Dermis microvascular lymphatic vessel endothelial cell (primary cell): Measurements from ENCODE around the gene C19orf12. TPM values are rescaled to one million over a fixed set of nuclear protein-coding genes. Genes with fewer than 3 reads are reported as not detected.
"Not testable (repeated sequence)": the region's sequence is repeated elsewhere in the genome, so short reads cannot be mapped to it uniquely, and the experiment has no call there.

Experiments
- DNase-seq, 2 donors: peaks; one replicate each; pipeline versions ENCODE4 v3.0.0 to v3.0.0-alpha.2; 2010; ENCODE audit warnings: low read depth in 2 of 2
- total RNA-seq: library from RNA; depleted of rRNA; stranded (reverse); fragments of >200 nt; gene quantifications from 2 replicates; pipeline ENCODE4 v1.2.1, GENCODE V29; 2014

Gene C19orf12
- total RNA-seq, 1 donor from 2014 or later, result 12.3 TPM

DNA sequence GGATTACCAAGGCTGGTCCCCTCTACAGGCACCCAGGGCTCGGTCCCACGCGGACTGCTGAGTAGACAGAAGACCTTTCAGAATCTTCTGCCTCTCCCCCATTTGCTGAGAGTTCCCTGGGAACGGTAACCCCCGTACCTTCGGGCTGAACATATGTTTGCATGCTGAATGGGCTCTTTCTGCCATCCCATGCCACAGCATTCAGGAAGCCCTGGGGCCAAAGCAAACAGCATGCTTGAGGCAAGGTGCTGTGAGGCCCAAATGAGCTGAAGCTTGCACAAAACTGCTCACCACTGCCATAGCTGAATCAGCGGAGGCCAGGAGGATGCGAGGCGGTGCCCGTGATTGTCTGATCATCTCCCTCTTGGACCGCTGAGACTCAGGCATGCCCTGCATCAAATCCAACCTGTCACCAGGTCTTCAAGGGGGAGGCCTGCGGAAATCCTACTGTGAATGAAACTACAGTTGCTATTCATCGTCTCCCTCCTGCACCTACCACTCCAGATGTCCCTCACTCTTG lies 16.3 kb upstream of the C19orf12 start:
- DNase-seq, result no peak

DNA sequence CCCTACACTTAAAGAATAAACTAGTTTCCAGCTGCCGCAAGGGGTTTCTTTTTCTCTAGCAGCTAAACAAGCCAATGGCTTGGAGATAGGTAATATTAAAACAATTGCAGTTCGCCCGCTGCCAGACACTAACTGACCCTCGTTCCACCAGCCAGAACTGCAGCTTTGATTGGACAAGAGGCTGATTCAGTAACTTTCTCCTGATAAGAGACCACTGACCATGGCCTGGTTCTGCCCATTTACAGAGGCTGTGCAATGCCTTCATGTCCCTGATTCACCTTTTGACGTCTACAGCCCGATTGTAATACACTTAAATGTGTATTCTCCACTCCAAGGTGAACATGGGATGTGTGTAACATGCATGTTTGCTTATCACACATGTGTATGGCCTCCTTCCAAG lies 12.8 kb upstream of the C19orf12 start:
- no peak for DNase-seq

DNA sequence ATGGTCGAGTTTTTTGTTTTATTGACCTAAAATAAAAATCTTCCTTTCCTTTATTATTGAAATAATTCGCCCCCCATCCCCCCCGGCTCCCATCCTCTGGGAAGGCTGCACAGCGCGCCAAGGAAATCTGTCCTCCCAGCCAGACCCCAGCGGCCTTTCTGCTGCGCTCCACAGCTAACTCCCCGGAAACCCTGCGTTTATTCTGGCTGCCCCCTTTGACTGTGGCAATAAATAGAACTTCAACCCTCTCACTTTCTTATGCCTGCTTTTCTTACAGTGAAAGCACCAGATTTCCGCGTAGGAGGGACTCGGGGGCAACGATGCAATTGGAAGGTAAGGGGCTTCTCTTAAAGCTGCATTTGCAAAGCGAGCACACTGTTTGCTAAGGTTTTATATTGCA lies 9.7 kb upstream of the C19orf12 start:
- DNase-seq, result no peak

DNA sequence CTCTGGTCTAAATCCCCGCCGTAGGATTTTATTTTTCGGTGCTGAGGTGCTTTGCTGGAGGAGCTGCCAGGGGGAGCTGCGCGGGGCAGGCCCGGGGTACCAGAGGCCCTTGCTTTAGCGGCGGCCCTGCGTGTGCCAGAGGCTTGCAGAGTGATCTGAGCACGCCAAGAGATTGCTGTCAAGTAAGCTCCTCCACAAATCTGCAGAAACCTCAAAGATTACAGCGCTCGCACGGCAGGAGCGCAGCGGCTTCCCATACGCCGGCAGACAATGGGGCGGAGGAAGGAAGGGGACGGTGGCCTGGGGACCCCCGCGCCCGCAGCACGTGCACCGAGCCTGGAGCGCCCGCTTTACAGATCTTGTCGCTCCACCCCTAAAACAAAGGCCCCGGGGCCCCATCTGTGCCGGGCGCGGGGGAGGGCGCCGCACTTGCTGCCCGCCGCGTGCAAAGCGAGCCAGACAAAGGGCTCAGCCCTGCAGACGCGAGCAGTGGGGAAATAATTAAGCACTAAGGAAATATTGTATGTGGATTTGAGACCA lies 9.1 kb upstream of the C19orf12 start:
- DNase-seq, result peak in 1 of 2 donors; percentile 12

DNA sequence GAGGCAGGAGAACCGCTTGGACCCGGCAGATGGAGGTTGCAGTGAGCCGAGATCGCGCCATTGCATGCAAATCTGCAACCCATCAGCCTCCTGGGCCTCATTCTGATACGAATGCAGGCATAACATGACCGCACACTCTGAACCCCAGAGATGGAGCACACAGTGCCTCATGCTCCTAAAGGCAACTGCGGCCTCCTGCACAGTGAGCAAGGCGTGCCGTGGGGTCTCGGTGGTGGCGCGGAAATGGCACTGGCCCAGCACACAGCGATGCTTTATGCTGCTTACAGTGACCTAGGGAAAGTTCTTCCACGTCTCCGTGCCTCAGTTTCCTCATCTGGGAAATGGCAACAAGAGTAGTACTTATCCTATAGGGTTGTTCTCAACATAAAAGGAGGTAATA lies 2.0 kb upstream of the C19orf12 start:
- DNase-seq, result no peak

DNA sequence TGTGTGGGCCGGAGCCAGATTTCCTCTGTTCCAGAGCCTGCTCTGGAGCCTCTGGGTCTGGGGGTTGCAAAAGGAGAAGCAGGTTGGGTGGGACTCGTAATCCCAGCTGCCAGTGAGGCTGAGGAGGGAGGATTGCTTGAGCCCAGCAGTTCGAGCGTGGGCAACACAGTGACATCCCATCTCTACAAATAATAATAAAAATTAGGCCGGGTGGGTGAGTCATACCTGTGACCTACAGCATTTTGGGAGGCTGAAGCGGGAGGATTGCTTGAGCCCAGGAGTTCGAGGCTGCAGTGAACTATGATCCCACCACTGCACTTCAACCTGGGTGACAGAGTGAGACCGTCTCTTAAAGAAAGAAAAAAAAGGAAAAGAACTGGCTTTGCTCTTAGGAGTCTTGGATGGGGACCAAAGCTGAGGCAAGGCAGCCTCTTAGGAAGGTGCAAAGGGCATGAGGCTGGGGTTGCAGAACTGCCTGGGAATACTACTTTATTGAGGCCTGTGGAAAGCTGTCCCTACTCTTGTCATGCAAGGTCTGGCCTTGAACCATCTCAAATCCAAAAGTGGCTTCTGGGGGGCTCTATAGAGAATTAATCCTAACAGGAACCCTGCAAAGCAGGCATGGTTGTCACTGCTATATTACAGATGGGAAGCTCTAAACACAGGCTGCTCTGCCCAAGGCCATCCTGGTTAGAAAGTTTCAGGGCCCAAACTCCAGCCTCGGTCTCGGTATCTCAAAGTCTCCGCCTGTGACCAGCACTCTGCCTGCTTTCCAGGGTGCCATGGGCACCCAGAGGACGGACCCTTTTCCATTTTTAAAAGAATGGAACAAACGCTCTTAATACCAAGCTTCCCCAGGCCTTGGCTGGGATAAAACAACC lies 880 bp upstream of the C19orf12 start:
- no peak for DNase-seq

DNA sequence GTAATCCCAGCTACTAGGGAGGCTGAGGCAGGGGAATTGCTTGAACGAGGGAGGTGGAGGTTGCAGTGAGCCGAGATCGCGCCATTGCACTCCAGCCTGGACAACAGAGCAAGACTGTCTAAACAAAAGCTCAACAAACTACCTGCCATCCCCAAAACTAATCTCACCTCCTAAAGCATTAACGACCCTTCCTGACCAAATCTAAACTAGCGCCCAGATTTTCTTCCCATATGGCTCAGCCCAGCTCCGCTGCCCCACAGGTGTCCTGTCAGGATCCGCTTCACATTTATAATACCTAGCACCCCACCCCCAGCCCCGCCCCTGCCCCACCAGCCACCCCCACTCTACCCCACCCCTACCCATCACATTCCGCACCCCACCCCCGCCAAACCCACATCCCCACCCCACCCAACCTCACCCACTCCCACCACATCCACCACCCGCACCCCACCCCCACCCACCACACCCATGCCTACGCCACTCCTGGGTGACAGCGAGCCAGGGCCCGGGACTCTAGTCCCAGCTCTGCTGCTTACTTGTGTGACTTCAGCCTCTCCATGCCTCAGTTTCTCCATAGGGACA lies 599 bp downstream of the C19orf12 start:
- no peak for DNase-seq

DNA sequence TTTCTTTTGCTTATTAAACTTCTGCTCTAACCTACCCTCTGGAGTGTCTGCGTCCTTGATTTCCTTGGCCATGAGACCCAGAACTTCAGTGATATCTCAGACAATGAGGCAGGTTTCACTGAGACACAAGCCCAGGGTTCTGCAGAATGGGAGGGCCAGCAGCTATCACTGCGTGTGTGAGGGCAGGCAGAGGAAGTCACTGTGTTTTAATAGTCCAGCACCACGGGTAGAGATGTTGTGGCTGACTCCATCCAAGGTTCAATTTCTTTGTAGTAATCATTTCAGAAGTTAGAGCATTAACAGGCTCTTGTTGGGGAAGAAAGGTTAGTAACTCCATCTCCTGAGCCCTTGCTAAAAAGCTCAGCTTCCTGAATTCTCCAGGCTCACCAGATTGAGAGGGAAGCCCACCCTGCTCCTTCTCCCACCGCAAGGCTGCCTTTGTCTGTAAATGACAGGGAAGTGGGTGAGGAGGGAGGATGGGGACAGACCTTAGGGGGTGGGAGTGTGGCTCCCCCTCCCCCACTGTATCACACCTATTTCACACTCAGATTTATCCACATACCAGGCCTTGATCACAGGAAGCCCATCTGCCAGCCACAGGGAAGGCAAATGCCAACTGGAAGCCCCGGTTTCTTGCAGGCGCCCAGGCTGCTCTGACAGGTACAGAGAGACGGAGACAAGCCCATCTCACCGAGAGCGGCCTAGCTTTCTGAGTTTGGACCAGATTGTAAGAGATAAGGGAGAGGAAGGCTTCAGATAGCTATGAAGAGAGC lies 2.1 kb downstream of the C19orf12 start:
- no peak for DNase-seq

DNA sequence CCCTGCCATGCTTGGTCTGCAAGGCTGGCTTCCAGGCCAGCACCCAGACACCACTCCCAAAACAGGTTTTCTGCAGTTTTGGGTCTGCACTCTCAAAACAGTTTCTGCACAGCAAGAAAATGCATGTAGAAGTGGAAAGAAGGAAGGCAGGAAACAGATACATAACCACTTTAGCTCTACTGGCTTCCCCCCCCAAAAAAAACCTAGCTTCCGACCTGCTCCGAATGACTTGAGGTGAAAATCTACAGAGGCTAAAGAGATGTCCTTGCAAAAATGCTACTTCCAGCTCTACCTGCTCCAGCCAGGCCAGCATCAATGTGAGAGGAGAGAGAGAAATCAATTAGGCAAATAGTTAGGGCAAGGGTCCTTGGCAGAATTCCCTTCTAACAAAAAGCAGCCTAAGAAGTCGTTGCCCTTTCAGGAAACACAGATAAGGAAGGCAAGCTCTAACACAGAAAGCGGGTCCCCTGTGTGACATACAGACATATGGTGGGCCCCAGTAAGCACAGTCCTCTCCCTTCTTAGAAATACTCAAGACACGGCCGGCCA lies 3.4 kb downstream of the C19orf12 start:
- no peak for DNase-seq

DNA sequence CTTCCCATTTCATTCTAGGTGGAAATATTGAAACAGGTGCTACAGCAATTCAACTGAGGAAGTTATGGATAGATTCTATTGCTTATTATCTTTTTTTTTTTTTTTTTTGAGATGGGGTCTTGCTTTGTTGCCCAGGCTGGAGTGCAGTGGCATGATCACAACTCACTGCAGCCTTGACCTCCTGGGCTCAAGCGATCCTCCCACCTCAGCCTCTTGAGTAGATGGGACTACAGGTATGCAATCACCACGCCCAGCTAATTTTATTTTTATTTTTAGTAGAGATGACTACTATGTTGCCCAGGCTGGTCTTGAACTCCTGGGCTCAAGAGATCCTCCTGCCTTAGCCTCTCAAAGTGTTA lies 5.6 kb downstream of the C19orf12 start:
- not testable (repeated sequence) for DNase-seq

DNA sequence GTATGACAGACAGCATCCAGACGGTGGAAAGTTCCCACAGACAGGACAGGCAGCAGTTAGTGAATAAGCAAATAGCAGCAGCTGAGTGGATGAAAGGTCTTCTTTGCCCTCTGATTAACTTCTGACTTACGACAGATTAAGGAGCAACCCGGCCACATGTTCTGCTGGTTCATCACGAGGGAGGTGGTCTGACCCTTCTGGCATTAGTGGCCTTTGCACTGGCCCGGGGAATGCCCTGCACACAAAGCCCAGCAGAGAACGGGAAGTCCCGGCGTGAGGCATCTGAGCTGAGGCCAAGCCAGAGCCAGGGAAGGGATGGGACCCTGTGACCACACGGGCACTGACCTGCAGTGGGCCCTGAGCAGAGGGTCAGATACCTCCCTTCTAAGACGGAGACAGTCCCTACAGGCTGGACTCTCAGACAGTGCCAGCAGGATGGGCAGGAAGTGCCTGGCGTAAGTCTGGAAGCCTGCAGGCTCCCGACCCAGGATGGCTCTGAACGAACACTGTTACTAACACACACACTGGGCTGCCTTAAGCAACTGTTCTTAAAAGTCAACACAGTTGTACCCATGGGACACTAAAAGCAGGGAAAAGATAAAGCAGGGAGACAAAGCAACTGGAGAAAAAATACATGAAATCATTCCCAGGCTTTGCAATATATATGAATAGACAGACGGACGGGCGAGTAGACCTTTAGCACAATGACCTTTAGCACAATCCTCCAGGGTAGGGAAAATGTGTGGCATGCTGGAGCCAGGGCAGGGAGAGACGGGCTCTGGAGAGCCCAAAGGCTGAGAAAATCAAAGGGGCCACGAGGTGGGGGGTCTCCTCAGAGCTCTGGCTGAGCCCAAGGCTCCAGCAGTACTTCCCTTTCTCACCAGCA lies 6.3 kb downstream of the C19orf12 start:
- no peak for DNase-seq

DNA sequence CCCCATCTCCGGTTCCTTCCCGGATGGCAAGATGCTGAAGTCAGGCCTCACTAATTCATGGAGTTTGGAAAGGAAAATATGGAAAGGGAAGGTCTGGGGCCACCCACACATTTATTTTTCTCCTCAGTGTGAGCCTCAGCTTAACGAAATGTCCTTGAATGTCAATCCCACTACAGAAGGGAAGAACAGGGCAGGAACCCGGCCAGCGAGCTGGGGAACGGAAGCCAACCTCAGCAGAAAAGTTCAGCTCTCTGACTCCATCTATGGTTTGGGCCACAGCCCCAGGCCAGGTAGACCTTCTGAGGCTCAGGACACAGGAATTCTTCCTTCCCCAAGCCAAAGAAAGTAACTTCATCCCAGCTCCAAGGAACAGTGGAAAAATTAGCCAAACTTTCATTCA lies 8.4 kb downstream of the C19orf12 start:
- DNase-seq, result no peak

DNA sequence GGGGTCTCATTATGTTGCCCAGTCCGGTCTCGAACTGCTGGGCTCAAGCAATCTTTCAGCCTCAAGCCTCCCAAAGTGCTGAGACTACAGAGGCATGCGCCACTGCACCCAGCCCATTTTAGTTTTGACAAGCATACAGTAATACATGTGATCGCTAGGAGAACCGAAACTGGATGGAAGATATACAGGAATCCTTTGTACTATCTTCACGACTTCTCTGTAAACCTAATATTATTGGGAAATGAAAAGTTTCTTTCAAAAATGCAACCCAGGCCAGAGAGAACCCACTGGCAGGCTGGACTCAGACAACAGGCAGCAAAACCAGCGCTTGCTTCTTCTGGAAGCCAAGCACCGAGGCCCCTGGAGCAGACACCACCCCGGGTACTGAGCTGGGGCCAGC lies 9.4 kb downstream of the C19orf12 start:
- DNase-seq, result no peak

DNA sequence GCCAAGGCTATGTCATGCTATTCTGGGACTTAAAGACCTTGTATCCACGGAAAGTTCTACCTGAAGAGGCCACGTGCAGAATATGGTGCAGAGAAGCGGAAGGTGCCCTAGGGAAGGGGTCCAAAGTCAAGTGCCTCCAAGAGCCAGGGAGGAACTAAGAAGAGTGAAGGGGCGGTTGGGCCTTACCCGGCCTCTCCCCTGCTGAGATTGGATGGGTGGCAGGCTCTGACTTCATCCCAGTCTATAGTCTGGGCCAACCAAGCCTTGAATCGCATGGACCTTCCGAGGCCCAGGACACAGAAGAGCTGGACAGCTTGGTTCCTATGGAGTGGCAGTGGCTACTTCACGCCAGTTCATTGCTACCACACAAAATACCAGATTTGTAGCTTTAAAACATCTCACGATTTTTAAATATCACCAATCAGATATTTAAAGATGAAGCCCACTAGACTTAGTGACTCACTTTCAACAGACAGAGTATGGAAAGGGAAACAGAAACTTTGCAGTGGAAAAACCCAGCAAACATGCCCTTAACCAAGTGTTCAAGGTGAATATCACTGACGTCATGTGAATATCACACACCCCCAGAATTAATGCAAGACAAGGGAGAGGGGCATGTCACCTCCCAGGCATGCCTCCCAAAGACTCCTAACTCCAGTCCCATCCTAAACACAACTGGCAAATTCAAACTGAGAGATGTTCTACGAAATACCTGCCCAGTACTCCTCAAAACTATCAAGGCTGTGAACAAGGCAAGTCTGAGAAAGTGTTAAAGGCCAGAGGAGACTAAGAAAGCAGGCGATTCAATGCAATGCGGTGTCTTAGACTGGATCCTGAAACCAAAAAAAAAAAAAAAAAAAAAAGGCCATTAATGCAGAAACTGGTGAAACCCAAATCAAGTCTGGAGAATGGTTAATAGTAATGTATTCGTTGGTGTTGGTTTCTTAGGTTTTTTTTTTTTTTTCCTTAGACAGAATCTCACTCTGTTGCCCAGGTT lies 10.2 kb downstream of the C19orf12 start:
- DNase-seq, result no peak

DNA sequence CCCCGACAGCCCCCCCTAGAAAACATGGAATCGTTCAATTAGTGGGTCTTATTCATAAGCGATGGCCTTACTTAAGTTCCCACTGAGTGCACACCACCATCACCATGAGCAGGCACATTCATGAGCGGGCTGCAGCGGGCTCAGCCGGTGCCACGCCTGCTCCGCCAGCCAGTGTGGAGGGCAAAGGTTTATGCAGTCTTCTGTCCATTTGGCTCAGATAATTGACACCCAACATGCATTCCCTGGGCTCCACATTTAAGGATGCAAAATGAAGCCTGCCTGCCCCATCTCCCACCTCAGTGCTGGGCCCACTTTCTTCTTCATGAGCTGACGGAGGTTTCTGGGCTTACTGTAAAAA lies 12.1 kb downstream of the C19orf12 start:
- DNase-seq, result no peak

DNA sequence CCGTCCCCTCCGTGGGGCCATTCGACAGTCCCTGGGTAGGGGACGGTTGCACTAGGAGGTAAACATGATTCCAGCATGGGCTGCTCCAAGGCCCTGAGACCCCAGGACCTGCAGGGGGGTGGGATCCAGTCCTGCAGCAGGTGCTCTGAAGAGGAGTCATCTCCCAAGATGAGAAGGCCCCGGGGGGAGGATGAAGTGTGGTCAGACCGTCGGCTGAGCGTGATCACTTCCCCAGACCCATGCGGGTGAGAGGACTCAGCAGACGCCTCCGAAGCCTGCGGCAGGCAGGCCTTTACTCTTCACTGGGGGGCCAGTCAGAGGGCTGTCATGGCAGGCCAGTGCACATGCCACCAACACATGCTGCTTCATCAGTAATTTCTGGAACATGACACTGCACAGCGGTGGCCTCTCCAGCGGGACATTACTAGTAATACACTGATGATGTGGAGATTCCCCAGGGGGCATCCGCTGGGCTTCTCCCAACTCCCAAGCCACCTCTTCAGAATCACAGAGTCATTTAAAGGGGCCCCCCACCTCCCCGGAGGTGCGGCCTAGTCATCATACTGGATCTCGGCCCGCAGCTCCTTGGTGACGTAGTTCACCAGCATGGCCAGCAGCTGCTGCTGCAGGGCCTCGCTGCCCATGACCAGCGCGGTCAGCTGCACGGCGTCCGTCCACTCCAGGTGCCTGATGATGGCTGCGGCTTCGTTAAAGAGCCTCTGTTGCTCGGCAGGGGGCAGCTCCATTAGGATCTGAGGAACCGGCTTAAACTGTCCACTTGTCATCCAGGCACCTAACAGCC lies 12.7 kb downstream of the C19orf12 start:
- DNase-seq, result no peak

DNA sequence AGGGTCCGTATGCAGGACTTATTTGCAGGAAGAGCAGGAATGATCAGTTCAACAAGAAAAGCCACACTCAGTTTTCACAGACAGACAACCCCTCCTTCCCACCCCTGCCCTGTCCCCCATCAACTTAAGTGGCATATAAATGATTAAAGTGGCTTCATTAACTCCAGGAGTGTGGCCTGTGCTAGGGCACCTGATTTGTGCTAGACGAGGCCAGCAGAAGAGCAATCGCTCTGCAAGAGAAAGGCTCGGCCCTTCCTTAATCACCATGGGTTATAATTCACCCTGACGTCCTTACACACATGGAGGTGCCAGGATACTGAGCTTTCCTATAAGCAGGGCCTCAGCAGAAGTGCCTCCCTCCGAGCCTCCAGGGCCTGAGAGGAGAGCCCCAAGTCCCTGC lies 14.6 kb downstream of the C19orf12 start:
- DNase-seq, result no peak

DNA sequence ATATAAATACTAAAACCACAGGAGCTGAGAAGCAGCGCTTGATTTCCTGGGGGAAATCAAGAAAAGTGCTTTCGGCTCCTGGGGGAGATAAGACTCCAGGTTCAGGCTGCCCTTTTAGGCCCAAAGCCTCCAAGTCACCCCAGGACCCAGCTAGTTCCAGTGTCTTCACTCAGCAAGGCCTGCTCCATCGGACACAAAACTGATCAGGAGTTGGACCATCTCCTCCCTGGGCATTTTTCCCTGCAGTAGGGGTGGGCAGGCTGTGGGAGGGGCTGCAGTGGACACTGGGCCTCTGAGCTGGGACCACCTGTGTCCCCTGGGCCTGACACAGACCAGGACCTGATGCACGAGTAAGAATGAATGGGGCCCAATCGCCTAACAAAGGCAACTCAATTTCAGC lies 15.2 kb downstream of the C19orf12 start:
- no peak for DNase-seq
